Glutamatergic neuron (in vitro differentiated cells): ENCODE results near the gene ADARB1. TPM values are rescaled to one million over a fixed set of nuclear protein-coding genes. Genes with fewer than 3 reads are reported as not detected.

Experiments used
- DNase-seq: peaks from one replicate; pipeline ENCODE4 v3.0.0; 2022
- H3K27ac Mint-ChIP-seq: one replicate; pipeline ENCODE4 v1.8.0; 2020; ENCODE audit warnings: mild to moderate bottlenecking, mixed read lengths, inconsistent platforms; ENCODE audit not compliant: unreplicated experiment
- H3K27me3 Mint-ChIP-seq: one replicate; pipeline ENCODE4 v1.8.0; 2020; ENCODE audit warnings: mild to moderate bottlenecking, moderate library complexity, mixed read lengths, inconsistent platforms; ENCODE audit not compliant: unreplicated experiment
- H3K36me3 Mint-ChIP-seq: one replicate; pipeline ENCODE4 v1.8.0; 2020; ENCODE audit warnings: mild to moderate bottlenecking, mixed read lengths, inconsistent platforms; ENCODE audit not compliant: unreplicated experiment
- H3K4me1 Mint-ChIP-seq: one replicate; pipeline ENCODE4 v1.8.0; 2020; ENCODE audit warnings: mild to moderate bottlenecking, low read depth, mixed read lengths, inconsistent platforms; ENCODE audit not compliant: unreplicated experiment
- H3K4me3 Mint-ChIP-seq: one replicate; pipeline ENCODE4 v1.8.0; 2020; ENCODE audit warnings: mild to moderate bottlenecking, mixed read lengths, inconsistent platforms; ENCODE audit not compliant: unreplicated experiment
- H3K9me3 Mint-ChIP-seq: one replicate; pipeline ENCODE4 v1.8.0; 2020; ENCODE audit warnings: mild to moderate bottlenecking, moderate library complexity, mixed read lengths, inconsistent platforms; ENCODE audit not compliant: unreplicated experiment
- CTCF ChIP-seq: fragments of 200-600 bp; sonication (generic); IDR thresholded peaks from one replicate; pipeline ENCODE4 v1.5.0; 2021; ENCODE audit not compliant: partially characterized antibody, unreplicated experiment
- total RNA-seq: library from RNA; stranded (reverse); fragmentation: NEBNext Ultra II Directional; extraction: Animal tissue kit (Norgen Biotek cat#: 25700); gene quantifications from one replicate; pipeline ENCODE4 v1.2.1, GENCODE V29; 2021; ENCODE audit not compliant: unreplicated experiment

The ADARB1 gene
- total RNA-seq, 1 donor from 2014 or later: 49.2 TPM

GRCh38 chr21:45102391-45102932 is 28.1 kb downstream of the ADARB1 start:
- Mint-ChIP-seq H3K4me1 (peaks cover 47% of the 10 kb centered on the region), H3K36me3 (no peaks in the 10 kb centered on the region), H3K9me3 (peaks cover 15% of the 10 kb centered on the region), H3K27ac (no peak overlapping the region), H3K4me3 (no peak overlapping the region), H3K27me3 (peaks cover 17% of the 10 kb centered on the region)
- no peak for DNase-seq
- TF ChIP-seq CTCF: peak; percentile 25

- DNase-seq: no peak
- TF ChIP-seq CTCF: no peak
- peak overlapping the region; percentile 18 for H3K27ac Mint-ChIP-seq
- no peak overlapping the region for H3K4me3 Mint-ChIP-seq
- H3K4me1 Mint-ChIP-seq: peaks cover 34% of the 10 kb centered on the region
- H3K27me3 Mint-ChIP-seq: peaks cover 3% of the 10 kb centered on the region
- peaks cover 2% of the 10 kb centered on the region for H3K9me3 Mint-ChIP-seq
- no peaks in the 10 kb centered on the region for H3K36me3 Mint-ChIP-seq
These were observed 29.7 kb downstream of the ADARB1 start for GRCh38 chr21:45103971-45104520.

- Mint-ChIP-seq H3K27me3 (peaks cover 3% of the 10 kb centered on the region), H3K4me3 (no peak overlapping the region), H3K9me3 (peaks cover 2% of the 10 kb centered on the region), H3K27ac (no peak overlapping the region), H3K36me3 (no peaks in the 10 kb centered on the region), H3K4me1 (peaks cover 37% of the 10 kb centered on the region)
- DNase-seq: no peak
- TF ChIP-seq CTCF: no peak
These were observed 30.2 kb downstream of the ADARB1 start for GRCh38 chr21:45104560-45104959.

- no peak for TF ChIP-seq CTCF
- Mint-ChIP-seq H3K4me1 (peaks cover 42% of the 10 kb centered on the region), H3K9me3 (no peaks in the 10 kb centered on the region), H3K4me3 (no peak overlapping the region), H3K27ac (no peak overlapping the region), H3K36me3 (no peaks in the 10 kb centered on the region), H3K27me3 (peaks cover 3% of the 10 kb centered on the region)
- DNase-seq: no peak
These were observed 31.6 kb downstream of the ADARB1 start for GRCh38 chr21:45105906-45106485.

- Mint-ChIP-seq H3K4me3 (no peak overlapping the region), H3K9me3 (no peaks in the 10 kb centered on the region), H3K4me1 (peaks cover 43% of the 10 kb centered on the region), H3K27ac (no peak overlapping the region), H3K36me3 (no peaks in the 10 kb centered on the region), H3K27me3 (peaks cover 3% of the 10 kb centered on the region)
- no peak for TF ChIP-seq CTCF
- no peak for DNase-seq
These were observed 33.8 kb downstream of the ADARB1 start for GRCh38 chr21:45108034-45108790.
